Epithelial cell of proximal tubule (primary cell): ENCODE measurements around the gene GPR61. TPM values are rescaled to one million over a fixed set of nuclear protein-coding genes. Genes with fewer than 3 reads are reported as not detected.

Experiments used
- DNase-seq: peaks from one replicate; pipeline ENCODE4 v3.0.0-alpha.2; 2011; ENCODE audit warnings: low read depth
- H3K4me3 ChIP-seq: 2 replicates; pipeline ENCODE4 v1.5.1; 2011; ENCODE audit warnings: low read depth, mild to moderate bottlenecking, low read length
- total RNA-seq: library from RNA; depleted of rRNA; stranded (reverse); fragments of >200 nt; gene quantifications from 2 replicates; pipeline ENCODE4 v1.2.3, GENCODE V29; 2015
- TF ChIP-seq, protein P1 (sequence below): conservative IDR thresholded peaks from 2 replicates; pipeline ENCODE4 v1.5.1; 2012; ENCODE audit warnings: low read depth, mild to moderate bottlenecking, low read length

Gene GPR61
- total RNA-seq, 1 donor from 2014 or later: not detected

DNA sequence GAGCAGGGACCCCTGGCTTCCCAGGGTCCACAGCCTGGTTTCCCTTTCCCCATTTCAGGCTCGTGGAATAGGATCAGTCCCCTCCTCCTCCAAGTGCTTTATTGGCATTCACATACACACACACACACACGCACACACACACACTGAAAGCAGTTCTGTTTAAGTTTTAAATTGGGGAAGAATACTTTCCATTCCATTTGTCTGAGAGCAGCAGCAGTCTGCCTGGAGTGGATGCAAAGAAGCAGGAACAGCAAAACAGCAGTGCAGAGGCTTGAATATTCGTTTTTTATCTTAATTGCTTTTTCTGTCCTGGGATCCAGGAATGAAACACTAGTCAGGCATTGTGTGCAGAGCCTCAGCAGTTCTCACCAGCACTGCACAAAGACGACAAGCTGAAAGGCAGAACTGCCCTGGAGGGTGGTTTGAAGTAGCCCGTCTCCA lies 38.7 kb upstream of the GPR61 start:
- no peak for DNase-seq
- TF ChIP-seq, protein P1, sequence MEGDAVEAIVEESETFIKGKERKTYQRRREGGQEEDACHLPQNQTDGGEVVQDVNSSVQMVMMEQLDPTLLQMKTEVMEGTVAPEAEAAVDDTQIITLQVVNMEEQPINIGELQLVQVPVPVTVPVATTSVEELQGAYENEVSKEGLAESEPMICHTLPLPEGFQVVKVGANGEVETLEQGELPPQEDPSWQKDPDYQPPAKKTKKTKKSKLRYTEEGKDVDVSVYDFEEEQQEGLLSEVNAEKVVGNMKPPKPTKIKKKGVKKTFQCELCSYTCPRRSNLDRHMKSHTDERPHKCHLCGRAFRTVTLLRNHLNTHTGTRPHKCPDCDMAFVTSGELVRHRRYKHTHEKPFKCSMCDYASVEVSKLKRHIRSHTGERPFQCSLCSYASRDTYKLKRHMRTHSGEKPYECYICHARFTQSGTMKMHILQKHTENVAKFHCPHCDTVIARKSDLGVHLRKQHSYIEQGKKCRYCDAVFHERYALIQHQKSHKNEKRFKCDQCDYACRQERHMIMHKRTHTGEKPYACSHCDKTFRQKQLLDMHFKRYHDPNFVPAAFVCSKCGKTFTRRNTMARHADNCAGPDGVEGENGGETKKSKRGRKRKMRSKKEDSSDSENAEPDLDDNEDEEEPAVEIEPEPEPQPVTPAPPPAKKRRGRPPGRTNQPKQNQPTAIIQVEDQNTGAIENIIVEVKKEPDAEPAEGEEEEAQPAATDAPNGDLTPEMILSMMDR: no peak
- no peak overlapping the region for H3K4me3 ChIP-seq

DNA sequence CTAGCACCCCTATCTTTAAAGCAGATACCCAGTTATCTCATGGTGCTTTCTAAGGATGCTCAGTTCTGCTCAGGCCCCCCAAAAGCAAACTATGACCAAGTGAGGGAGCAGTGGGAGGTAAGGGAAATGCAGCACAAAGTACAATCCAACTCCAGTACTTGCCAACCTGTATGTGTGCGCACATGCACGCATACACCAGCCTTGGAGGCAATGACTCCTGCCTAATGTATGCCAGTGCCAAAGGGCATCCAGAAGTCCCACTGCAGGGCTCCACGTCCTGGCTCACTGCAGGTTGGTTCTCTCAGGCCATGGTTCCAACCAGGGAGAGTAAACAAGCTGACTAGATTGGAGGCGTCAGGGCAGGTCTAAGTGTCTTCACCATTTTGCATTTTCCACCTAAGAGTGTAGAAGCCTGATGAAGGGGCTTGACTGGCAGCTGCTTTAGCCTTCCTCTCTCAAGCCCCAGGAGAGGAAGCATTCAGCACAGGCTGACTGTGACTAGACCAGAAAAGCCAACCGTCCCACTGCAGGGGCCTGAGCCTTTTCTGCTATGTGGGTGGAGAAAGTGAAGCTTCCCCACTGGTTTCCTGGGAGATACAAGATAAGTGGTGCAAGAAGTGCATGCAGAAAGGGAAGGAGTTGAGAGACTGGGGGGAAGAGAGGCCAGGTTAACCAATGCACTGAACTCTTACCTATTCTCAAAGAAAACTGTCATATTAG lies 37.9 kb upstream of the GPR61 start:
- DNase-seq: no peak
- no peak overlapping the region for H3K4me3 ChIP-seq
- TF ChIP-seq, protein P1: no peak

DNA sequence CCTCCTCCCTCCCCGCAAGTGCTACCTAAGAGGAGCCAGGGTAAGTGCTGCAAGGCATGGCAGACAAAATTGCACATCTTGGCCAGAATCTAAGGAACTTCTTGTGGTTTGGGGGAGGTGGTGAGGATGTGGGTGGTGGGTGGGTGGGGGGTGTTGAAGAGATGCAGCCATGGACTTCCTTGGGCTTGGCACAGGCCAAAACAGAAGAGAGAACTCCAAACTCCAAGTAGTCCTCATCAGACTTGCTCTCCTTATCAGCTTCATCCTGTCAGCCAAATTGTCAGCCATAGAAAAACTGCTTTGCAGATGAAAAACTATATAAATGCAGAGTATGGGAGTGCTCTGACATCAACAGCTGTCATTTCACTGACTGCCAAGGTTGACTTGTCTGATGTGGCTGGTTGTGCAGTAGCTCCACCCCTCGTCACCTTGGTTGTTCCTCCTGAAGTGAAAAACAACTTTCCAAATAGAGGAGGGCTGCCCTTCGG lies 37.3 kb upstream of the GPR61 start:
- no peak overlapping the region for H3K4me3 ChIP-seq
- no peak for DNase-seq
- TF ChIP-seq, protein P1: no peak

DNA sequence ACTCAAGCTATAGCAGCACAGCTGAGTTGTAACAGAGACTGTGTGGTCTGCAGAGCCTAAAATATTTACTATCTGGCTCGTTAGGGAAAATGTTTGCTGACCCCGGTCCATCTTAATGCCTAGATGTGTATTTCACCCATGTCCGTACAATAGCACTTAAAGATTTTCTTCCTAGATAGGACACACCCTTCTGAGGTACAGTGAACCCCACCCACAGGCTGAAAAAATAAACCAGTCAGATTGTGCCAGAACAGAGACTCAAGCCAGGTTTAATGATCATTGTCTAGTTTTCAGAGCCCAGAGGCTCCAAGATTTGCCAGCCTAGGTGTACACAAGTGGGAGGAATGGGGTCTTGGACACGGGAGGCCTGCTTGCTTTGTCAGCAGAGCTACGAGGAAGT lies 35.7 kb upstream of the GPR61 start:
- DNase-seq: no peak

DNA sequence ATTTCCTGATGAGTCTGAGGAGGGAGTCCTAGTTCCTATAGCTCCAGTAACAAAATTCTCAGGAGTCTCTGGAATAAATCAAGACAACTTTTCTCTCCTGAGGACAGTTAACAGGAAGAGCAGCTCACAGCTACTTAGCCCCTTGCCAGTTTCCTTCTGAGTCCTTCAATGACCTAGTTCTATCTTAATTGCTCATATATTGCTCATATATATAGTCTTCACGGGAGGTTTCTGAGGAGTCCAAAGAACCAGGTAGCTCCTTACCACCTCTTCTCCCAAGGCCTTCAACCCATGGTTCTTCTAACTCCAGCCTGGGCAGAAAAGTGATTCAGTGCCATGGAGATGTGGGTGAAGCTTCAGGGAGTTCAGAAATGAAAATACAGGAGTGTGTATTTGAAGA lies 34.7 kb upstream of the GPR61 start:
- no peak overlapping the region for H3K4me3 ChIP-seq
- TF ChIP-seq, protein P1: no peak
- no peak for DNase-seq

More for the DNA sequence above, 35.7 kb upstream of the GPR61 start:
- no peak overlapping the region for H3K4me3 ChIP-seq
- TF ChIP-seq, protein P1: no peak

DNA sequence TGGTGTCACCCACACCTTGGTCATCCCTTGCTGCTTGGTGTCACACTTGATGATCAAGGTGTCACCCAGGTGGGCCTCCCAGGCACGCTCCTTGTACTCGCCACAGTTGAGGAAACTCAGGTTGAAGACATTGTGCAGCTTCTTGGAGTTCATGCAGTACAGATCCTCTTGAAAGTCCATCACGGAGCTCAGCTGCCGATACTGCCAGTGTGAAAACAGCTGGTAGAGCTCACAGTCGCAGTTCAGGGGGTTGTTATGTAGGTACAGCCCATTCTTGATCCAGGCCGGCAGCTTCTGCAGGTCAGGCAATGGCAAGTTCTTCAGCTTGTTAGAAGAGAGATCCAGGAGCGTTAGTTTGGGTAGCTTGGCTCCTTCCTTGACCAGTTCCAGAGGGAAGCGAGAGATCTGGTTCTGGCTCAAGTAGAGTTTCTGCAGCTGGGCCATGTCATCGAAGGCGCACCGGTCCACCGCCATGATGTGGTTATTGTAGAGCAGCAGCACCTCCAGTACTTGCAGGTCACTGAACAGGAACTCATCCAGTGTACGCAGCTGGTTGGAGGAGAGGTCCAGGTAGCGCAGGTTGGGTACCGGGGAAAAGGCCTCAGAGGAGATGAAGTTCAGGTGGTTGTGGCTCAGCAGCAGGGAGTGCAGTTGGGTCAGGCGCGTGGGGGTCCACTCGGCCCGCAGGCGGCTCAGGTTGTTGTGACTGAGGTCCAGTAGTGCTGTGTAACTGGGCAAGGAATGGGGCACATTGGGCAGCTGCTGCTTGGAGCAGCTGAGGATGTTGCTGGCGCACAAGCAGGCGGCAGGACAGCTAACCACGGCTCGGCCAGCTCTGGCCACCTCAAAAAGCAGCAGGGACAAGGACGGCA lies 31.4 kb upstream of the GPR61 start:
- no peak for DNase-seq
- H3K4me3 ChIP-seq: no peak overlapping the region
- TF ChIP-seq, protein P1: no peak
